ENCODE data around the gene DDIT3.

GRCh38 chr12:57527184-57527583 is 6.9 kb upstream of the DDIT3 start:
- TF ChIP-seq POLR2AphosphoS5 (IDR thresholded peaks at IDR 0.05; ENCODE audit: borderline replicate concordance, low read depth, low read length) (no peak), EZH2 (IDR thresholded peaks at IDR 0.05) (no peak), FOXP2 (optimal IDR thresholded peaks at IDR 0.05; ENCODE audit: control extremely low read depth, extremely low read length, insufficient read depth) (no peak)
